Sciatic nerve (tissue), 2 donors: ENCODE results near the gene FBH1. TPM values are rescaled to one million over a fixed set of nuclear protein-coding genes. Genes with fewer than 3 reads are reported as not detected.
"Not testable (repeated sequence)": the region's sequence is repeated elsewhere in the genome, so short reads cannot be mapped to it uniquely, and the experiment has no call there.

ENCODE experiments used
- ATAC-seq: fragments of 200-7000 bp; cut with Tn5 transposase; one replicate; pipeline ENCODE4 v1.9.1; 2020; ENCODE audit warnings: mild to moderate bottlenecking, moderate library complexity
- DNase-seq: peaks from one replicate; pipeline ENCODE4 v3.0.0-alpha.2; 2020; ENCODE audit warnings: low spot score
- intact Hi-C: fragments of 100-400 bp; cut with DNase I; formaldehyde crosslinking; loops from one replicate; pipeline ENCODE4 v1.14.2; 2022
- total RNA-seq: library from RNA; stranded (reverse); fragmentation: NEBNext Ultra II Directional; extraction: Animal tissue kit (Norgen Biotek cat#: 25700); gene quantifications from one replicate; pipeline ENCODE4 v1.2.1, GENCODE V29; 2021
- donor health status: DM: no; HTN: no; CAD: no.
- donor health status: DM: no; HTN: no; CAD: no.

FBH1 gene
- total RNA-seq, 1 donor from 2014 or later = 85.3 TPM

GRCh38 chr10:5947471-5948207 lies 57.6 kb downstream of the FBH1 start:
- no peak for DNase-seq
- intact Hi-C loops = no loop called here
- ATAC-seq = no peak

- ATAC-seq = no peak
- no peak for DNase-seq
- intact Hi-C loops = no loop called here
These were observed 58.2 kb downstream of the FBH1 start for GRCh38 chr10:5948208-5948585.

- intact Hi-C loops = no loop called here
- ATAC-seq = peak; percentile 40
- DNase-seq = no peak
These were observed 59.1 kb downstream of the FBH1 start for GRCh38 chr10:5949009-5949759.

- intact Hi-C loops = no loop called here
- peak; percentile 73 for ATAC-seq
- DNase-seq = no peak
These were observed 61.2 kb downstream of the FBH1 start for GRCh38 chr10:5951167-5951711.

- ATAC-seq (no peak), DNase-seq (no peak)
- intact Hi-C loops = no loop called here
These were observed 61.8 kb downstream of the FBH1 start for GRCh38 chr10:5951721-5952407.

- intact Hi-C loops = no loop called here
- no peak for DNase-seq
- no peak for ATAC-seq
These were observed 62.8 kb downstream of the FBH1 start for GRCh38 chr10:5952731-5953385.

GRCh38 chr10:5953676-5954075 lies 63.6 kb downstream of the FBH1 start:
- DNase-seq (no peak), ATAC-seq (no peak)
- intact Hi-C loops = no loop called here

- intact Hi-C loops = no loop called here
- ATAC-seq (no peak), DNase-seq (peak; percentile 28)
These were observed 66.3 kb downstream of the FBH1 start for GRCh38 chr10:5956146-5956936.

GRCh38 chr10:5958077-5958476 lies 68.0 kb downstream of the FBH1 start:
- DNase-seq (no peak), ATAC-seq (no peak)
- intact Hi-C loops = no loop called here

- ATAC-seq (no peak), DNase-seq (no peak)
- intact Hi-C loops = no loop called here
These were observed 68.6 kb downstream of the FBH1 start for GRCh38 chr10:5958675-5959074.

GRCh38 chr10:5959142-5959541 lies 69.1 kb downstream of the FBH1 start:
- DNase-seq (peak; percentile 14), ATAC-seq (no peak)
- intact Hi-C loops = no loop called here

- no peak for ATAC-seq
- intact Hi-C loops = no loop called here
- peak; percentile 18 for DNase-seq
These were observed 69.6 kb downstream of the FBH1 start for GRCh38 chr10:5959581-5960069.

GRCh38 chr10:5960070-5960972 lies 70.3 kb downstream of the FBH1 start:
- no peak for ATAC-seq
- intact Hi-C loops = no loop called here
- peak; percentile 41 for DNase-seq

- ATAC-seq, intact Hi-C loops: not testable (repeated sequence)
- peak; percentile 17 for DNase-seq
These were observed 70.9 kb downstream of the FBH1 start for GRCh38 chr10:5960973-5961275.

- peak; percentile 36 for DNase-seq
These were observed 71.5 kb downstream of the FBH1 start for GRCh38 chr10:5961405-5962100.

GRCh38 chr10:5962358-5962940 lies 72.4 kb downstream of the FBH1 start:
- ATAC-seq, intact Hi-C loops: not testable (repeated sequence)
- peak; percentile 46 for DNase-seq

More at GRCh38 chr10:5961405-5962100, 71.5 kb downstream of the FBH1 start:
- ATAC-seq = no peak
- intact Hi-C loops = no loop called here
